Cardiac muscle cell (in vitro differentiated cells and primary cell): ENCODE data around the gene MACROH2A1. TPM values are rescaled to one million over a fixed set of nuclear protein-coding genes. Genes with fewer than 3 reads are reported as not detected.

Experiments
- DNase-seq, 2 donors: peaks; one replicate each; pipeline versions ENCODE4 v3.0.0 to v3.0.0-alpha.2; 2010 to 2017; ENCODE audit warnings: low read depth in 1 of 2, low spot score in 1 of 2
- H3K27ac ChIP-seq: fragments of 200-600 bp; sonication (generic); 2 replicates; pipeline ENCODE4 v1.5.1; 2016
- H3K27me3 ChIP-seq: fragments of 200-600 bp; sonication (generic); 2 replicates; pipeline ENCODE4 v1.6.0; 2016; ENCODE audit warnings: control low read depth
- H3K36me3 ChIP-seq: fragments of 200-600 bp; sonication (generic); 2 replicates; pipeline ENCODE4 v1.5.1; 2016; ENCODE audit warnings: control low read depth
- H3K4me1 ChIP-seq: fragments of 200-600 bp; sonication (generic); 2 replicates; pipeline ENCODE4 v1.8.1; 2017; ENCODE audit warnings: low read depth, mild to moderate bottlenecking, mixed run types
- H3K4me3 ChIP-seq: fragments of 200-600 bp; sonication (generic); 2 replicates; pipeline ENCODE4 v1.5.1; 2016; ENCODE audit warnings: mild to moderate bottlenecking
- H3K9me3 ChIP-seq: fragments of 200-600 bp; sonication (generic); 2 replicates; pipeline ENCODE4 v1.5.1; 2017; ENCODE audit warnings: low read depth, mild to moderate bottlenecking, control low read depth
- polyA plus RNA-seq: library from polyadenylated mRNA; unstranded; fragments of >200 nt; fragmentation: Nextera tagmentation; extraction: Ambion mirVana; gene quantifications from 2 replicates; pipeline ENCODE4 v1.2.1, GENCODE V29; 2016
- total RNA-seq: library from RNA; depleted of rRNA; stranded (reverse); fragments of >200 nt; gene quantifications from 2 replicates; pipeline ENCODE4 v1.2.3, GENCODE V29; 2016
- TF ChIP-seq, protein P1 (sequence below): IDR thresholded peaks from 2 replicates; pipeline ENCODE4 v1.5.1; 2012; ENCODE audit warnings: low read depth, mild to moderate bottlenecking, low read length

The MACROH2A1 gene
- total and polyA plus RNA-seq, 2 experiments from 2014 or later, result 386 to 644 TPM

GRCh38 chr5:135318924-135319323 is 80.1 kb downstream of the MACROH2A1 start:
- Histone ChIP-seq H3K4me3 (no peak overlapping the region), H3K27me3 (peaks cover 70% of the 10 kb centered on the region), H3K36me3 (no peaks in the 10 kb centered on the region), H3K27ac (no peak overlapping the region), H3K9me3 (no peaks in the 10 kb centered on the region), H3K4me1 (peaks cover 4% of the 10 kb centered on the region)
- TF ChIP-seq, protein P1, sequence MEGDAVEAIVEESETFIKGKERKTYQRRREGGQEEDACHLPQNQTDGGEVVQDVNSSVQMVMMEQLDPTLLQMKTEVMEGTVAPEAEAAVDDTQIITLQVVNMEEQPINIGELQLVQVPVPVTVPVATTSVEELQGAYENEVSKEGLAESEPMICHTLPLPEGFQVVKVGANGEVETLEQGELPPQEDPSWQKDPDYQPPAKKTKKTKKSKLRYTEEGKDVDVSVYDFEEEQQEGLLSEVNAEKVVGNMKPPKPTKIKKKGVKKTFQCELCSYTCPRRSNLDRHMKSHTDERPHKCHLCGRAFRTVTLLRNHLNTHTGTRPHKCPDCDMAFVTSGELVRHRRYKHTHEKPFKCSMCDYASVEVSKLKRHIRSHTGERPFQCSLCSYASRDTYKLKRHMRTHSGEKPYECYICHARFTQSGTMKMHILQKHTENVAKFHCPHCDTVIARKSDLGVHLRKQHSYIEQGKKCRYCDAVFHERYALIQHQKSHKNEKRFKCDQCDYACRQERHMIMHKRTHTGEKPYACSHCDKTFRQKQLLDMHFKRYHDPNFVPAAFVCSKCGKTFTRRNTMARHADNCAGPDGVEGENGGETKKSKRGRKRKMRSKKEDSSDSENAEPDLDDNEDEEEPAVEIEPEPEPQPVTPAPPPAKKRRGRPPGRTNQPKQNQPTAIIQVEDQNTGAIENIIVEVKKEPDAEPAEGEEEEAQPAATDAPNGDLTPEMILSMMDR, result no peak
- DNase-seq, result no peak

DNA sequence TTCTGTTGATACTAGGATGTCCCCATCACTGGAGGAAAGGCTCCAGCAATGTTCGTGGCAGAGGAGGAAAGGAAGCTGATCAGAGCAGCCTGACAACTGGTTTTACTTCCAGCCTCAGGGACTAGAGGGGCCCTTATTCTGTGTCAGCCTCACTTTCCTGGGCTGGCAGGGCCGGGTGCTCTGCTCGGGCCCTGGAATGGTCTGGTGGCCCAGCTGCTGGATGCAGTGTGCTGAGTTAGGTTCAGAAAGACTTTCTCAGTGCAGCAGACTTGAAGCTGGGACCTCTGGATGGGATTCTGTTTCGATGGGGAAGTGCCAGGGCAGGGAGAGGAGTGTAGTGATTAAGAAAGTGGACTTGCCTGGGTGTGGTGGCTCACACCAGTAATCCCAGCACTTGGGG is 81.0 kb downstream of the MACROH2A1 start:
- Histone ChIP-seq H3K4me1 (peaks cover 4% of the 10 kb centered on the region), H3K4me3 (no peak overlapping the region), H3K27me3 (peaks cover 70% of the 10 kb centered on the region), H3K36me3 (no peaks in the 10 kb centered on the region), H3K9me3 (no peaks in the 10 kb centered on the region), H3K27ac (no peak overlapping the region)
- DNase-seq, result no peak
- TF ChIP-seq, protein P1, result no peak

GRCh38 chr5:135317286-135317685 is 81.7 kb downstream of the MACROH2A1 start:
- TF ChIP-seq, protein P1, result no peak
- Histone ChIP-seq H3K36me3 (no peaks in the 10 kb centered on the region), H3K27ac (no peak overlapping the region), H3K27me3 (peaks cover 66% of the 10 kb centered on the region), H3K4me1 (peaks cover 1% of the 10 kb centered on the region), H3K4me3 (no peak overlapping the region), H3K9me3 (no peaks in the 10 kb centered on the region)
- no peak for DNase-seq

DNA sequence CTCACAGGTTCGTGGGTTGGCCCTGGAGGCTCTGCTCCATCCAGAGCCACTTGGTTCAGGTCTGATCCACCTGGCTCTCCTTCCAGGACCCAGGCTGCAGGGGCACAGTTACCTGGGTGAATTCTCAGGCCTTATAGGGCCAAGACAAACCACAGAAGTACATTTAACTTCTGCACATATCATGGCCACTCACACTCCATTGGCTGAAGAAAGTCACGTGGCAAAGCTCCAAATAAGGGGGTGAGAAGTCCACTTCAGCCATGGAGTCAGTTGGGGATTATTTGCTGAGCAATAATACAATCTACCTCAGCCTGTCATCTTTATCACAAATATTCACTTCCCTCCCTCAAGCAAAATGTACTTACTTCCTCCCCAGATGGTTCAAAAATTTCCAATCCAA is 83.6 kb downstream of the MACROH2A1 start:
- DNase-seq, result peak in 1 of 2 donors; percentile 6
- Histone ChIP-seq H3K36me3 (no peaks in the 10 kb centered on the region), H3K27me3 (peaks cover 51% of the 10 kb centered on the region), H3K4me1 (no peaks in the 10 kb centered on the region), H3K27ac (no peak overlapping the region), H3K9me3 (no peaks in the 10 kb centered on the region), H3K4me3 (no peak overlapping the region)
- TF ChIP-seq, protein P1, result no peak

- Histone ChIP-seq H3K4me3 (no peak overlapping the region), H3K36me3 (no peaks in the 10 kb centered on the region), H3K4me1 (no peaks in the 10 kb centered on the region), H3K9me3 (no peaks in the 10 kb centered on the region), H3K27me3 (peaks cover 43% of the 10 kb centered on the region), H3K27ac (no peak overlapping the region)
- no peak for DNase-seq
- TF ChIP-seq, protein P1, result no peak
Measured at GRCh38 chr5:135313946-135314345, 85.1 kb downstream of the MACROH2A1 start.

- no peak for DNase-seq
- peaks cover 43% of the 10 kb centered on the region for H3K27me3 ChIP-seq
- H3K36me3 ChIP-seq, result no peaks in the 10 kb centered on the region
- H3K4me1 ChIP-seq, result no peaks in the 10 kb centered on the region
- H3K27ac ChIP-seq, result no peak overlapping the region
- no peaks in the 10 kb centered on the region for H3K9me3 ChIP-seq
- TF ChIP-seq, protein P1, result no peak
- no peak overlapping the region for H3K4me3 ChIP-seq
Measured at GRCh38 chr5:135313405-135313804, 85.6 kb downstream of the MACROH2A1 start.
